HUES6 (cell line): ENCODE measurements around the gene CLIP1.

Experiments used
- H3K27ac ChIP-seq: 2 replicates; pipeline ENCODE4 v1.7.0; 2013; ENCODE audit warnings: low read depth, mild to moderate bottlenecking, low read length, inconsistent platforms
- H3K27me3 ChIP-seq: 2 replicates; pipeline ENCODE4 v1.6.1; 2013; ENCODE audit warnings: low read length; ENCODE audit not compliant: control insufficient read depth, insufficient read depth
- H3K36me3 ChIP-seq: 2 replicates; pipeline ENCODE4 v1.6.1; 2013; ENCODE audit warnings: low read length; ENCODE audit not compliant: control insufficient read depth, insufficient read depth
- H3K4me1 ChIP-seq: 2 replicates; pipeline ENCODE4 v1.6.1; 2013; ENCODE audit warnings: low read length; ENCODE audit not compliant: control insufficient read depth, insufficient read depth
- H3K4me3 ChIP-seq: 2 replicates; pipeline ENCODE4 v1.5.1; 2013; ENCODE audit warnings: low read depth, low read length
- H3K9ac ChIP-seq: one replicate; pipeline ENCODE4 v1.6.1; 2013; ENCODE audit warnings: mild to moderate bottlenecking, low read length
- H3K9me3 ChIP-seq: 2 replicates; pipeline ENCODE4 v1.6.1; 2013; ENCODE audit warnings: low read depth, low read length; ENCODE audit not compliant: control insufficient read depth, insufficient read depth

The CLIP1 gene

DNA sequence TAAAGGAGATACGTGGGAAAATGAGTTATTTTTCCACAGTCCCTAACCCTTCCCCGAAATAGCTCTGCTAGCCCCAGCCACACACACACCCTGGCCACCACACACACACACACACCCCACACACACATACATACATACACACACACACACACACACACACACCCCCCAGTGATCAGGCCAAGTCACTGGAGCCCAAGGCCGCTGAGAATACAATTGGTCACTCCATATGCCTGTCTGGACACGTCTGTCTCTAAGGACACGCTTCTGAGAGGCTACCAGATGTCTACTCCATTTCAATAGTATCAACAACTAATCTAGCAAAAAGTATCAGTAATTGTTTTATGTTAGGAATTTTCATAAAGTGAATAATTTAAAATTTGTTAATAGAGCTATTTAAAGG lies 183.6 kb downstream of the CLIP1 start:
- H3K9ac ChIP-seq, result no peak overlapping the region
- H3K36me3 ChIP-seq, result peaks cover 40% of the 10 kb centered on the region
- H3K27me3 ChIP-seq, result no peaks in the 10 kb centered on the region
- H3K4me3 ChIP-seq, result no peak overlapping the region
- H3K27ac ChIP-seq, result no peak overlapping the region
- H3K9me3 ChIP-seq, result no peaks in the 10 kb centered on the region
- no peaks in the 10 kb centered on the region for H3K4me1 ChIP-seq

DNA sequence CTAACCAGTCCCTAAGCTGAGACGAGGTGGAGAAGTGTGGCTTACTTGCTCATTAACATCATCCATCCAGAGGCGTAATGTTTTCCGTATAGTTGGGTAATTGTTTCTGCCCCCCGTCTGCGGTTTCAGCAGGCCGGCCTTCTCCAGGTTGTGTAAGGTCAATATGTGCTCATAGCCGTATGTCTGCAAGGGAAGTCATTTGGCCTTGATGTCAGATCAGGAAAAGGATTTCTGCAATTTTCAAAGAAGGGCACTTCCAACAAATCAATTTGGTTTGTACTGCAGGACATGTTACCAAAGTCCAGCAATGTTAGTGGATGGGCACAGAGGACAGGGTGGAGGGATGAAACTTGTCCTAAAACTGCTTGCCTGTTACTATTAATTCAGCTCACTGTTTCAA lies 186.7 kb downstream of the CLIP1 start:
- H3K9ac ChIP-seq, result no peak overlapping the region
- H3K36me3 ChIP-seq, result peaks cover 46% of the 10 kb centered on the region
- H3K27me3 ChIP-seq, result no peaks in the 10 kb centered on the region
- no peak overlapping the region for H3K4me3 ChIP-seq
- H3K27ac ChIP-seq, result no peak overlapping the region
- H3K9me3 ChIP-seq, result no peaks in the 10 kb centered on the region
- H3K4me1 ChIP-seq, result no peaks in the 10 kb centered on the region

- Histone ChIP-seq H3K9ac (no peak overlapping the region), H3K4me1 (no peaks in the 10 kb centered on the region), H3K27me3 (no peaks in the 10 kb centered on the region), H3K27ac (no peak overlapping the region), H3K36me3 (peaks cover 41% of the 10 kb centered on the region), H3K9me3 (no peaks in the 10 kb centered on the region), H3K4me3 (no peak overlapping the region)
Observed at GRCh38 chr12:122232691-122233090, 189.8 kb downstream of the CLIP1 start.

DNA sequence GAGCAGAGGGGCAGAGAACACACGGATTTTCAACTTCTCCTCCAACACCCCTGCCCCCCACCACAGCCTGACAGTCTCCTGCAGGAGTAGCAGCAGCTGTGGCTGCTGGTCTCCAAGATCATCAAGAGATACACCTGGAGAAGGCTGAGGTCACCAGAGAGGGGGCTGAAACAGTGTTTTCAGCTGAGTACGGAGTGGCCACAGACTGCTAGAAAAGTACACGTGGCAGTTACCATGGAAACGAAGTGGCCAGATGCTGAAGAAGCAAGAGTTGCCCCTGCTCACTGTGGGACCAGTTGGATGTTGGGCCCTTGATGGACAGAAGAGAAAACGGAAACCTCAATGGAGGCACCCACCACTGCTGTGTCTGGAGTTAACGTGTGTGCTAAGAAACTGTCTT lies 191.7 kb downstream of the CLIP1 start:
- Histone ChIP-seq H3K27ac (no peak overlapping the region), H3K4me3 (no peak overlapping the region), H3K9me3 (no peaks in the 10 kb centered on the region), H3K36me3 (peaks cover 35% of the 10 kb centered on the region), H3K27me3 (0 out of 2 replicates have a peak, but pooled peaks cover 4% of the 10 kb centered on the region), H3K9ac (no peak overlapping the region), H3K4me1 (peaks cover 6% of the 10 kb centered on the region)

DNA sequence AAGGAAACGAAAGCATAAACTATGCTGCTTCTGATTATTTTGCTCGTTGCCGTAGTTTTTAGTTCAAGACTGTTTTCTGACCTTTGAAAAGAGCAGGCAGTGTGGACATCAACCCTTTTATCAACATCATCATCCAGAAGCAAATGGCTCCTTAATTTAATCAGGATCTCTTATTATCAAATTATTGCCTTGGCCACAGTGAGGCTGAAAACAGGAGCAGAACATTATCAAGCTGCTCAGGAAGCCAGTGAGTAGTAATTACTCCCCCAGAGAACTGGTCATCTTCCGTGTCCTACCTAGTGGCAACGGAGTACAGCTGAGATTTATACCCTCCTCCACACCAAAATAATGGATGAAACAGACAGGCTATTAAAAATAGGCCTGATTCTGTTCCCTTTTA lies 194.4 kb downstream of the CLIP1 start:
- no peak overlapping the region for H3K9ac ChIP-seq
- H3K27ac ChIP-seq, result no peak overlapping the region
- 0 out of 2 replicates have a peak, but pooled peaks cover 4% of the 10 kb centered on the region for H3K27me3 ChIP-seq
- H3K4me3 ChIP-seq, result no peak overlapping the region
- H3K4me1 ChIP-seq, result peaks cover 16% of the 10 kb centered on the region
- H3K36me3 ChIP-seq, result peaks cover 31% of the 10 kb centered on the region
- no peaks in the 10 kb centered on the region for H3K9me3 ChIP-seq

GRCh38 chr12:122227341-122227740 lies 195.1 kb downstream of the CLIP1 start:
- Histone ChIP-seq H3K4me3 (no peak overlapping the region), H3K36me3 (peaks cover 32% of the 10 kb centered on the region)

GRCh38 chr12:122226366-122227125 lies 195.9 kb downstream of the CLIP1 start:
- Histone ChIP-seq H3K9ac (no peak overlapping the region), H3K9me3 (no peaks in the 10 kb centered on the region), H3K4me1 (peaks cover 16% of the 10 kb centered on the region), H3K4me3 (peak overlapping the region; percentile 56), H3K36me3 (peaks cover 32% of the 10 kb centered on the region), H3K27ac (no peak overlapping the region), H3K27me3 (0 out of 2 replicates have a peak, but pooled peaks cover 4% of the 10 kb centered on the region)

More at GRCh38 chr12:122227341-122227740, 195.1 kb downstream of the CLIP1 start:
- Histone ChIP-seq H3K4me1 (peaks cover 16% of the 10 kb centered on the region), H3K9me3 (no peaks in the 10 kb centered on the region), H3K27ac (no peak overlapping the region), H3K27me3 (0 out of 2 replicates have a peak, but pooled peaks cover 4% of the 10 kb centered on the region), H3K9ac (no peak overlapping the region)

GRCh38 chr12:122225683-122226365 lies 196.6 kb downstream of the CLIP1 start, which contains the start of gene DIABLO:
Gene DIABLO, minus strand, starts transcription at chr12:122226052. Its CDS starts 38 bp downstream, at chr12:122226014.
- H3K4me1 ChIP-seq, result peaks cover 16% of the 10 kb centered on the region
- H3K9ac ChIP-seq, result peak within 1 kb of the TSS; percentile 96
- H3K27me3 ChIP-seq, result 0 out of 2 replicates have a peak, but pooled peaks cover 4% of the 10 kb centered on the region
- peak within 1 kb of the TSS; percentile 98 for H3K4me3 ChIP-seq
- H3K27ac ChIP-seq, result peak within 1 kb of the TSS; percentile 94
- peaks cover 33% of the 10 kb centered on the region for H3K36me3 ChIP-seq
- H3K9me3 ChIP-seq, result no peaks in the 10 kb centered on the region
